ENCODE data around the gene ATP13A3. TPM values are rescaled to one million over a fixed set of nuclear protein-coding genes. Genes with fewer than 3 reads are reported as not detected.

Gene ATP13A3
- total RNA-seq, 1 donor from 2014 or later, result 60.2 TPM

DNA sequence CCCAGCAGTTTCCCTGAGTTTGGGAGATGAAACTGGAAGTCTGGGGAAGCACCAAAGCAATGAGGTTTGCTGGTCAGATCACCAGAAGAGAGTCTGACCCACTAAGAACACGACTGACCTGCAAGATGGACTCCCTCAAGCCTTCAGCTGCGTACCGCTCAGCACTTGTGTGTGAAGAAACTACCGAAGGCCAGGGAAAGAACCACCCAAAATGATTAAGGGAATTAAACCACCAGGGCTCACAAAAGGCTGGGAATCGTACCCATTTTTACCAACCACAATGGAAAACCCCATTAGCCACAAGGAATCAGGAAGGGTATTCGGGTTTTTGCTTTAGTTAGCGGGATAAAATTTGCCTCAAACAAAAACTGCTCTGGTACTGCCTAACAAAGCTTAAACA, 21.6 kb downstream of the ATP13A3 start:
- TF ChIP-seq, protein P1, sequence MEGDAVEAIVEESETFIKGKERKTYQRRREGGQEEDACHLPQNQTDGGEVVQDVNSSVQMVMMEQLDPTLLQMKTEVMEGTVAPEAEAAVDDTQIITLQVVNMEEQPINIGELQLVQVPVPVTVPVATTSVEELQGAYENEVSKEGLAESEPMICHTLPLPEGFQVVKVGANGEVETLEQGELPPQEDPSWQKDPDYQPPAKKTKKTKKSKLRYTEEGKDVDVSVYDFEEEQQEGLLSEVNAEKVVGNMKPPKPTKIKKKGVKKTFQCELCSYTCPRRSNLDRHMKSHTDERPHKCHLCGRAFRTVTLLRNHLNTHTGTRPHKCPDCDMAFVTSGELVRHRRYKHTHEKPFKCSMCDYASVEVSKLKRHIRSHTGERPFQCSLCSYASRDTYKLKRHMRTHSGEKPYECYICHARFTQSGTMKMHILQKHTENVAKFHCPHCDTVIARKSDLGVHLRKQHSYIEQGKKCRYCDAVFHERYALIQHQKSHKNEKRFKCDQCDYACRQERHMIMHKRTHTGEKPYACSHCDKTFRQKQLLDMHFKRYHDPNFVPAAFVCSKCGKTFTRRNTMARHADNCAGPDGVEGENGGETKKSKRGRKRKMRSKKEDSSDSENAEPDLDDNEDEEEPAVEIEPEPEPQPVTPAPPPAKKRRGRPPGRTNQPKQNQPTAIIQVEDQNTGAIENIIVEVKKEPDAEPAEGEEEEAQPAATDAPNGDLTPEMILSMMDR (IDR thresholded peaks at IDR 0.05; ENCODE audit: unreplicated experiment), result no peak
- DNase-seq (ENCODE audit: low spot score in 2 of 2, unreplicated experiment in 2 of 2), result no peak

DNA sequence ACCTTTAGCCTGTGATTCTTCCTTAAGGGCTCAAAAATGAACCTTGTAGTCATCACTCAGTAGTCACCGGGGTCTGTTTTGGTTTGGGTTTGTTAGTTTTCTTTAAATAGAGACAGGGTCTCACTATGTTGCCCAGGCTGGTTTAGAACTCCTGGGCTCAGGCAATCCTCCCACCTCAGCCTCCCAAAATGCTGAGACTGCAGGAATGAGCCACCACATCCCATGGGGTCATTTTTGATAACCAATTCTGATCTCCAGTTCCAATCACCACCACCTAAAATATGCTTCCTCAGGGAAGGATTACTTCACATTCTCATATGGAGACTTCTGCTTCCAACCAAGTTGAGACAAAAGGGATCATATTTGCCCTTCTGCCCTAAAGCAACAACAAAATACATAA, 22.1 kb downstream of the ATP13A3 start:
- Mint-ChIP-seq H3K27ac (peak overlapping the region; percentile 63), H3K4me3 (no peak overlapping the region), H3K27me3 (ENCODE audit: low read depth) (no peaks in the 10 kb centered on the region), H3K36me3 (peaks cover 4% of the 10 kb centered on the region), H3K4me1 (peaks cover 21% of the 10 kb centered on the region), H3K9me3 (no peaks in the 10 kb centered on the region)
- DNase-seq (ENCODE audit: low spot score in 2 of 2, unreplicated experiment in 2 of 2), result no peak
- TF ChIP-seq, protein P1 (IDR thresholded peaks at IDR 0.05; ENCODE audit: unreplicated experiment), result no peak

More for the DNA sequence above, 21.6 kb downstream of the ATP13A3 start:
- Mint-ChIP-seq H3K4me3 (no peak overlapping the region), H3K27ac (peak overlapping the region; percentile 63), H3K36me3 (peaks cover 1% of the 10 kb centered on the region), H3K4me1 (peaks cover 19% of the 10 kb centered on the region), H3K9me3 (no peaks in the 10 kb centered on the region), H3K27me3 (ENCODE audit: low read depth) (no peaks in the 10 kb centered on the region)

DNA sequence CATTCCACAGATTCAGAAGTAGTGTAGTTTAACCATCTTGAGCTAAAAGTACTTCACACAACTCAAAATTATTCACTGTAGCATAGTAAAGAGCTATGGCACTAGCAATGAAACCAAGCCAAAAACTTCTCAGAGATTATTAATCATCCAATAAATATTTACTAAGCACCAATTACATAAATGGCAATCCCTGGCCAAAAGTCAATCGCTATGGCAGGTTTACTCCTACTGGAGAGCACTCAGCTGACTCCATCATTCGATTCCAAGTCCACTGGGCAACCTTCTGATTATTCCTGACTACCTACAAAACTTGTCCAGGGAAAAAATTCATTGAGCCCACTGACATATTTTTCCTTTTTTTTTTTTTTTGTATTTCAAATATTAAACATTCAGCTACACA, 23.9 kb downstream of the ATP13A3 start:
- Mint-ChIP-seq H3K4me3 (no peak overlapping the region), H3K36me3 (peaks cover 5% of the 10 kb centered on the region), H3K27ac (no peak overlapping the region), H3K27me3 (ENCODE audit: low read depth) (no peaks in the 10 kb centered on the region), H3K9me3 (no peaks in the 10 kb centered on the region), H3K4me1 (peaks cover 16% of the 10 kb centered on the region)
- TF ChIP-seq, protein P1 (IDR thresholded peaks at IDR 0.05; ENCODE audit: unreplicated experiment), result no peak
- DNase-seq (ENCODE audit: low spot score in 2 of 2, unreplicated experiment in 2 of 2), result no peak

DNA sequence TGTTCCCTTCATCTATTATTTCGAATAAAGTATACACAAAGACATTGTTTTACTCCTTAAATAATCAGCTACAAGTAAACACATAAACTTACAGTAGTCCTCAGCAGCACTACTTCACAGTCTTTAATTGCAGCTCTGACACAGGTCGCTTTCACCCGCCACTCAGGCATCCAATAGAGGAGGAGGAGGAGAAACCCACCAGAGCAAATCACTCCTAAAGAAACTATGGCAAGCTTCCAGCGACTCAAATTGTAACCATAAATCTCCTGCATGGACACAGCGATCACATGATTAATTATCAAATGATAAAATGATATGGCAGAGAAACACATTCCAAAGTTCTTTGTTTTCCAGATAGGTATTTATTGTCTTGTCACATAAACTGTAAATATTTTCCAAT, 26.2 kb downstream of the ATP13A3 start:
- TF ChIP-seq, protein P1 (IDR thresholded peaks at IDR 0.05; ENCODE audit: unreplicated experiment), result no peak
- Mint-ChIP-seq H3K36me3 (peaks cover 6% of the 10 kb centered on the region), H3K27me3 (ENCODE audit: low read depth) (no peaks in the 10 kb centered on the region), H3K9me3 (no peaks in the 10 kb centered on the region), H3K27ac (peak overlapping the region; percentile 11), H3K4me3 (no peak overlapping the region), H3K4me1 (peaks cover 9% of the 10 kb centered on the region)
- no peak for DNase-seq (ENCODE audit: low spot score in 2 of 2, unreplicated experiment in 2 of 2)

DNA sequence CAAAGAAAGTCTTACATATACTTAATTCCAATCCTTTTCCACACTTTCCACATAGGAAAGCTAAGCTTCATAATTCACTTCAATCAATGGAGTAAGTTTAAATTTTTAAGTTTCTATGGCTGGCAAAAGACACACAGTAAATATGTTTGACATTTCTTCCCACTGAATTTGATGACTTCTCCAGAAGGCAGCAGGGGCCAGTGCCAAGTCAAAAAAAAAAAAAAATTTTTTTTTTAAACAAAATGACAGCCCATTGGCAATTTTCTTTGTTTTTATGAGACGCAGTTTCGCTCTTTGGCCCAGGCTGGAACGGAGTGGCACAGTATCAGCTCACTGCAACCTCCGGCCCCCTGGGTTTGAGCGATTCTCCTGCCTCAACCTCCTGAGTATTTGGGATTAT, 28.7 kb downstream of the ATP13A3 start:
- H3K9me3 Mint-ChIP-seq, result no peaks in the 10 kb centered on the region
- peaks cover 11% of the 10 kb centered on the region for H3K36me3 Mint-ChIP-seq
- peaks cover 7% of the 10 kb centered on the region for H3K4me1 Mint-ChIP-seq
- H3K4me3 Mint-ChIP-seq, result no peak overlapping the region
- H3K27ac Mint-ChIP-seq, result no peak overlapping the region
- H3K27me3 Mint-ChIP-seq (ENCODE audit: low read depth), result no peaks in the 10 kb centered on the region
- TF ChIP-seq, protein P1 (IDR thresholded peaks at IDR 0.05; ENCODE audit: unreplicated experiment), result no peak
- DNase-seq (ENCODE audit: low spot score in 2 of 2, unreplicated experiment in 2 of 2), result no peak

DNA sequence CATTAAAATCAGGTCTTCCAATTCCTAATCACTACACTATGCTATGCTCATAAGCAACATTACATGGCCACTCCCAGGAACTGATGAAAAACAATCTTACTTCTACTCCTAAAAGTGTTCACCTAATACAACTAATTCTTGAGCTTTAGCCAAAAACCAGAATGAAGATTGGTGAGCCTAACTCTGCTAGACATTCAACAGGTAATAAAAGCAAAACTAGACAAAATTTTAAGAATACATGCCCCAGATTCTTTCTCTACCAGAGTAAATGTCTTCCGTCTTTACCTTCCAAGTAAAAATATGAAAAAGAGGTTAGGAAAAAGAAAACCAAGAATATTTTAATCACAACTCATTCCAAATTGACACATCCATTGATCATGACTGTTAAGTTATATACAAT, 31.3 kb downstream of the ATP13A3 start:
- TF ChIP-seq, protein P1 (IDR thresholded peaks at IDR 0.05; ENCODE audit: unreplicated experiment), result no peak
- Mint-ChIP-seq H3K4me3 (no peak overlapping the region), H3K9me3 (no peaks in the 10 kb centered on the region), H3K27ac (no peak overlapping the region), H3K27me3 (ENCODE audit: low read depth) (no peaks in the 10 kb centered on the region), H3K4me1 (peaks cover 4% of the 10 kb centered on the region), H3K36me3 (peaks cover 17% of the 10 kb centered on the region)
- DNase-seq (ENCODE audit: low spot score in 2 of 2, unreplicated experiment in 2 of 2), result no peak
